MG63 (cell line): ENCODE measurements around the gene SGK1. TPM values are rescaled to one million over a fixed set of nuclear protein-coding genes. Genes with fewer than 3 reads are reported as not detected.

Source experiments
- DNase-seq: peaks from one replicate; pipeline ENCODE4 v3.0.0-alpha.2; 2020
- H3K27me3 ChIP-seq: fragments of 250-450 bp; sonication (Bioruptor Pico); 2 replicates; pipeline ENCODE4 v1.5.1; 2020; ENCODE audit warnings: mild to moderate bottlenecking, moderate library complexity
- H3K36me3 ChIP-seq: fragments of 250-450 bp; sonication (Bioruptor Pico); 2 replicates; pipeline ENCODE4 v1.5.1; 2020; ENCODE audit warnings: mild to moderate bottlenecking, moderate library complexity
- H3K4me3 ChIP-seq: fragments of 250-450 bp; sonication (Bioruptor Pico); 2 replicates; pipeline ENCODE4 v1.5.1; 2020; ENCODE audit warnings: mild to moderate bottlenecking, moderate library complexity
- H3K9me3 ChIP-seq: fragments of 250-450 bp; sonication (Bioruptor Pico); 2 replicates; pipeline ENCODE4 v1.5.1; 2020; ENCODE audit warnings: mild to moderate bottlenecking, moderate library complexity
- total RNA-seq: library from RNA; depleted of rRNA; stranded (reverse); fragments of >200 nt; shearing (Covaris generic); gene quantifications from 2 replicates; pipeline ENCODE4 v1.2.3, GENCODE V29; 2014; ENCODE audit warnings: low replicate concordance; rRNA removed

SGK1 gene
- total RNA-seq, result 67.1 and 80.0 TPM in 2 replicates

GRCh38 chr6:134317471-134318131 is at the start of gene SGK1:
SGK1 (minus strand) TSS chr6:134318112; CDS start chr6:134317460, 652 bp downstream.
- Histone ChIP-seq H3K9me3 (no peaks in the 10 kb centered on the region), H3K36me3 (no peaks in the 10 kb centered on the region), H3K4me3 (peak within 1 kb of the TSS; percentile 48), H3K27me3 (no peaks in the 10 kb centered on the region; the same call in 1 of the 2 replicates)
- peak; percentile 28 for DNase-seq

- no peak overlapping the region for H3K4me3 ChIP-seq
- DNase-seq, result peak; percentile 71
- H3K9me3 ChIP-seq, result no peaks in the 10 kb centered on the region
Observed at GRCh38 chr6:134363323-134364039, 45.6 kb upstream of the SGK1 start.

GRCh38 chr6:134361011-134361410 is 43.1 kb upstream of the SGK1 start:
- Histone ChIP-seq H3K4me3 (no peak overlapping the region), H3K9me3 (peaks cover 7% of the 10 kb centered on the region), H3K27me3 (no peaks in the 10 kb centered on the region), H3K36me3 (no peaks in the 10 kb centered on the region)
- DNase-seq, result no peak

More at GRCh38 chr6:134363323-134364039, 45.6 kb upstream of the SGK1 start:
- H3K27me3 ChIP-seq, result no peaks in the 10 kb centered on the region
- H3K36me3 ChIP-seq, result no peaks in the 10 kb centered on the region

GRCh38 chr6:134359302-134359701 is 41.4 kb upstream of the SGK1 start:
- Histone ChIP-seq H3K36me3 (no peaks in the 10 kb centered on the region), H3K9me3 (peaks cover 7% of the 10 kb centered on the region), H3K27me3 (no peaks in the 10 kb centered on the region), H3K4me3 (no peak overlapping the region)
- no peak for DNase-seq

GRCh38 chr6:134358320-134358719 is 40.4 kb upstream of the SGK1 start:
- no peak for DNase-seq
- Histone ChIP-seq H3K36me3 (no peaks in the 10 kb centered on the region), H3K4me3 (no peak overlapping the region), H3K27me3 (no peaks in the 10 kb centered on the region), H3K9me3 (peaks cover 7% of the 10 kb centered on the region)

- H3K9me3 ChIP-seq, result peaks cover 7% of the 10 kb centered on the region
- H3K36me3 ChIP-seq, result no peaks in the 10 kb centered on the region
- DNase-seq, result no peak
- no peaks in the 10 kb centered on the region for H3K27me3 ChIP-seq
- H3K4me3 ChIP-seq, result no peak overlapping the region
Observed at GRCh38 chr6:134357022-134357487, 39.1 kb upstream of the SGK1 start.

GRCh38 chr6:134356405-134356804 is 38.5 kb upstream of the SGK1 start:
- Histone ChIP-seq H3K4me3 (no peak overlapping the region), H3K36me3 (no peaks in the 10 kb centered on the region), H3K9me3 (peaks cover 7% of the 10 kb centered on the region), H3K27me3 (no peaks in the 10 kb centered on the region)
- DNase-seq, result no peak

- Histone ChIP-seq H3K36me3 (no peaks in the 10 kb centered on the region), H3K9me3 (peaks cover 7% of the 10 kb centered on the region), H3K27me3 (no peaks in the 10 kb centered on the region), H3K4me3 (no peak overlapping the region)
- DNase-seq, result peak; percentile 17
Observed at GRCh38 chr6:134352786-134353480, 35.0 kb upstream of the SGK1 start.

- H3K9me3 ChIP-seq, result peaks cover 7% of the 10 kb centered on the region
- DNase-seq, result no peak
- H3K27me3 ChIP-seq, result no peaks in the 10 kb centered on the region
- no peaks in the 10 kb centered on the region for H3K36me3 ChIP-seq
- no peak overlapping the region for H3K4me3 ChIP-seq
Observed at GRCh38 chr6:134351615-134352474, 33.9 kb upstream of the SGK1 start.

- Histone ChIP-seq H3K4me3 (no peak overlapping the region; the same call in 1 of the 2 replicates), H3K9me3 (no peaks in the 10 kb centered on the region), H3K27me3 (no peaks in the 10 kb centered on the region), H3K36me3 (no peaks in the 10 kb centered on the region)
- DNase-seq, result peak; percentile 96
Observed at GRCh38 chr6:134347885-134348805, 30.2 kb upstream of the SGK1 start.

- H3K4me3 ChIP-seq, result no peak overlapping the region
- no peaks in the 10 kb centered on the region for H3K9me3 ChIP-seq
- H3K36me3 ChIP-seq, result no peaks in the 10 kb centered on the region
- no peak for DNase-seq
- no peaks in the 10 kb centered on the region for H3K27me3 ChIP-seq
Observed at GRCh38 chr6:134346932-134347545, 29.1 kb upstream of the SGK1 start.

- DNase-seq, result no peak
Observed at GRCh38 chr6:134345789-134346188, 27.9 kb upstream of the SGK1 start.

GRCh38 chr6:134343066-134343465 is 25.2 kb upstream of the SGK1 start:
- no peak overlapping the region for H3K4me3 ChIP-seq
- no peaks in the 10 kb centered on the region for H3K36me3 ChIP-seq
- H3K9me3 ChIP-seq, result no peaks in the 10 kb centered on the region
- no peaks in the 10 kb centered on the region for H3K27me3 ChIP-seq
- DNase-seq, result no peak

More at GRCh38 chr6:134345789-134346188, 27.9 kb upstream of the SGK1 start:
- no peaks in the 10 kb centered on the region for H3K36me3 ChIP-seq
- no peaks in the 10 kb centered on the region for H3K27me3 ChIP-seq
- H3K4me3 ChIP-seq, result no peak overlapping the region
- H3K9me3 ChIP-seq, result no peaks in the 10 kb centered on the region

GRCh38 chr6:134341999-134342567 is 24.2 kb upstream of the SGK1 start:
- Histone ChIP-seq H3K4me3 (no peak overlapping the region), H3K27me3 (no peaks in the 10 kb centered on the region), H3K9me3 (no peaks in the 10 kb centered on the region), H3K36me3 (no peaks in the 10 kb centered on the region)
- no peak for DNase-seq
